ENCODE measurements around the gene JAZF1.

DNA sequence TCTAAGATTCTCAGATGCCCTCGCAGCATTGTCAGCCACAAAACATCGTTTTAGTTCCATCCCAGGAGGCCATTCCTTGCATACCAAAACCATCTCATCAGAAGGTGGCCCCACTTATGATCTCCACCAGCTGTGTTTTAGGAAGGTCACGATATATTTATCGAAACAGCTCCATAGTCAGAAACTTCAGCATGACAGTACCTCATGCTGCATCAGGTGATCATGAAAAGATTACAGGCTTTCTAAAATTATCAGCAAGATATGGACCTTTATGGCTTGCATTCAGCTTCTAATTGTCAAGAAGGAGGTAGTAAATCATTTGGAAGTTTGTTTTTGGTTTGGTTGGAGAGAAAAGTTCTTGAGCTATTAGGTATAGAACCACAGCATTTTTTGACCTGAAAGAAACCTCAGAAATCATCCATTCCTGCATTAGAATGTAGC lies 20.0 kb downstream of the JAZF1 start:
- TF ChIP-seq, protein P1, sequence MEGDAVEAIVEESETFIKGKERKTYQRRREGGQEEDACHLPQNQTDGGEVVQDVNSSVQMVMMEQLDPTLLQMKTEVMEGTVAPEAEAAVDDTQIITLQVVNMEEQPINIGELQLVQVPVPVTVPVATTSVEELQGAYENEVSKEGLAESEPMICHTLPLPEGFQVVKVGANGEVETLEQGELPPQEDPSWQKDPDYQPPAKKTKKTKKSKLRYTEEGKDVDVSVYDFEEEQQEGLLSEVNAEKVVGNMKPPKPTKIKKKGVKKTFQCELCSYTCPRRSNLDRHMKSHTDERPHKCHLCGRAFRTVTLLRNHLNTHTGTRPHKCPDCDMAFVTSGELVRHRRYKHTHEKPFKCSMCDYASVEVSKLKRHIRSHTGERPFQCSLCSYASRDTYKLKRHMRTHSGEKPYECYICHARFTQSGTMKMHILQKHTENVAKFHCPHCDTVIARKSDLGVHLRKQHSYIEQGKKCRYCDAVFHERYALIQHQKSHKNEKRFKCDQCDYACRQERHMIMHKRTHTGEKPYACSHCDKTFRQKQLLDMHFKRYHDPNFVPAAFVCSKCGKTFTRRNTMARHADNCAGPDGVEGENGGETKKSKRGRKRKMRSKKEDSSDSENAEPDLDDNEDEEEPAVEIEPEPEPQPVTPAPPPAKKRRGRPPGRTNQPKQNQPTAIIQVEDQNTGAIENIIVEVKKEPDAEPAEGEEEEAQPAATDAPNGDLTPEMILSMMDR (IDR thresholded peaks at IDR 0.05): no peak
- no peak for TF ChIP-seq POLR2A (IDR thresholded peaks at IDR 0.05)
